Fibroblast of skin of abdomen (primary cell): ENCODE results near the gene TBX21.

Experiments used
- DNase-seq: peaks from one replicate; pipeline ENCODE4 v3.0.0-alpha.2; 2013

Gene TBX21

GRCh38 chr17:47714773-47715396 lies 18.2 kb upstream of the TBX21 start:
- no peak for DNase-seq

DNA sequence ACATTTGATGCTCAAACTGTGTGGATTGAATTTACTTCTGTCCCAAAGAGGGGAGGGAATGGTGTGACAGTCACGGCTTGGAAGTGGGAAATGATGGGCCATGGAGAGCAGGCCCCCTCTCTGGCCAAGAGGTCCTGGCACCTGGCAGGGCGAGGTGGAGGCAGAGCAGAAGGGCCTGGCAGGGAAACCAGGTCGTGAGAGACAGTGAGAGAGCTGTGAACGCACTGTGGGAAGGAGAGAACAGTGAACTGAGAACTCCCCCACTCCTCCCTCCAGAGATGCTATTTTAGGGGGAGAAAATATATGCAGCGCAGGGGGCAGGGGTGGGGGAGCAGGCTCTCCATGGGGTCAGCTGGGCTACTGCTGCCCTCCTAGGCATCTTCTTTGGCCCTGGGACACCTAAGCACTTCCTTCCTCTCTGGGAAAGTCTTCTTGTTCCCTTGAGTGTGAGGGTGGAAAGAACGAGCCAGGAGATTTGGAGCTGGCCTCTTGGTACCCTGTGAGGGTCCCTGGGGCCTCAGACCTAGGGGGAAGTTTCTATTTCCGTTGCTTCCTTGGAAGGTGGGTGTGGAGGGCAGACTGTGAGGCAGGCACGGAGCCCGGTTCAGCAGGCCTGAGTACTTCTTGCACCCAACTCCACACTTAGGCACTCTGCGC lies 17.2 kb upstream of the TBX21 start:
- DNase-seq, result no peak

DNA sequence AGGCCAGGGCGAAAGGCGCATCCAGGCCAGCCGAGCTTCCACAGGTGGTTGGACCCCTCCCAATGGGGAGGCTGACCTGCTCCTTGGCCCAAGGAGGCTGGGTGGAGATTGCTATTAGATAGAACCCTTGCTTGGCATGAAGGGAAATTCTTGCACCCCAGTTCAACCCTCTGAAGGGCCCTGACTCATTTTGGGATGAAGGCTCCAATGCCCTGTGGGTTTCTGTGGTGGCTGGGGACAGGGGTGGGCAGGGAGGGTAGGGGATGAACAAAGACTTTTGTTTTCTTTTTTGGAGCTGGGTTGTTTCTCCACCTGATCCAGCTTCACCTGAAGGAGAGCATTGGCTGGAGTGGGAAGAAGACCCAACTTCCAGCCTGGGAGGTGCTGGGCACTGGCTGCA lies 16.7 kb upstream of the TBX21 start:
- no peak for DNase-seq

GRCh38 chr17:47717261-47717697 lies 15.8 kb upstream of the TBX21 start:
- DNase-seq, result no peak

DNA sequence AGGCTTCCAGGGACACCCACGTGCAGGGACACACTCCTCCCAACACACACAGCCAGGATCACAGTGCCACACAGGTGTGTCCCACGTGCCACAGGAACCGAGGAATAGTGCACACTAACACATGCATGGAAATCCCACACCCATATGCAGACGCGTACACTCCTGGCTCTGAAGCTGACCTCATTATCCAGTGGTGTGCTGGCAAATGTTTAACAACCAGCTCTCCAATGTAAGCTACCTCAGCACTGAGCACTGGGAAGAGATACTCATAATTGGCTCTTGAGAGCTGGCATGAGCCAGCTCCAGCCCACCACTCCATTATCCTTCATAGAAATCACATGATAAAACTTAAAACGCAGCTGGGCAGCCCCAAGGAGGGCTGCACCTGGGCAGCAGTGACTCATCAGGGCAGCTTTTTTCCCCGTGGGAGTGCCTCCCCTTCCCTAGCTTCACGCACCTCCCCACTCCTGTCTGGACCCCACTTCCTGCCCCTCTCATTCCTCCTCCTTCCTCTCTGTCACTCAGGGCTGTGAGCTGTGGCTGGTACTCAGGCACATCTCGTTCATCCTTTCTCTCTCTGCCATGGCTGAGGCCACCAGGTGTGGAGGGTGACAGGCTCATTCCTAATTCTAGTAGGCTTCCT lies 14.9 kb upstream of the TBX21 start:
- no peak for DNase-seq

GRCh38 chr17:47718634-47719405 lies 14.2 kb upstream of the TBX21 start:
- DNase-seq, result no peak

DNA sequence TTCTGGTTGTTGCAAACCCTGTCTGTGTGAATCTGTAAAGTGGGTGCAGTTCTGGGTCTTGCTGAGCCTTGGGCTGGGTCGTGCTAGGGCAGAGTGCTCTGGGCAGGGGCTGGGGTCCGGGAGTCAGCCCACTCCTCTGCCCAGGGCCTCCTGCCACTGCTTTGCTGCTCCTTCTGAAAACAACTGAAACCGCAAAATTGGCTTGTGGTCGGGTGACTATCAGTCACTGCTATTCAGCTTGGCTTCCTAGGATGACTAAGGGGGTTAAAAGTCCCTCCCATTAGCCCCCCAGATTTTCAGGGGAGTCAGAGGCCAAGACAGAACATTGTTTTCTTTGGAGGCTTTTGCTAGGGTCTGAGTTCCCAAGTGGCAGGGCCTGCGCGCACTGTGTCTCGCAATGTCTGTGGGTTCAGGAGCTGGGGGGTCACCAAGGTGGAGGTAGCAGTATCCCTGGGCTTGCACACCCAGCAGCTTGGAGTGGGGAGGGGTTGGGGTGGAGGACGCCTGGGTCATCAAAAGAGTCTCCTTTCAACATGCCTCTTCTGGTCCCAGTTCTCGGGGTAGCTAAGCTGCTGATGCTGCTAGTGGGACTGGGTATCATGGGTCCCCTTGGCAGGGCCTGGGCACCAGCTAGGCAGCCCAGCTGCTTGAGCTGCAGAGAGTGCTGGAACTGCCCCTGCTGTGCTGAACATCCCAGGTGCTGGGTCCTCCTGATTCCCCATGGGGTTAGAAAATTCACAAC lies 13.5 kb upstream of the TBX21 start:
- peak; percentile 84 for DNase-seq

GRCh38 chr17:47720196-47720595 lies 12.8 kb upstream of the TBX21 start:
- no peak for DNase-seq

DNA sequence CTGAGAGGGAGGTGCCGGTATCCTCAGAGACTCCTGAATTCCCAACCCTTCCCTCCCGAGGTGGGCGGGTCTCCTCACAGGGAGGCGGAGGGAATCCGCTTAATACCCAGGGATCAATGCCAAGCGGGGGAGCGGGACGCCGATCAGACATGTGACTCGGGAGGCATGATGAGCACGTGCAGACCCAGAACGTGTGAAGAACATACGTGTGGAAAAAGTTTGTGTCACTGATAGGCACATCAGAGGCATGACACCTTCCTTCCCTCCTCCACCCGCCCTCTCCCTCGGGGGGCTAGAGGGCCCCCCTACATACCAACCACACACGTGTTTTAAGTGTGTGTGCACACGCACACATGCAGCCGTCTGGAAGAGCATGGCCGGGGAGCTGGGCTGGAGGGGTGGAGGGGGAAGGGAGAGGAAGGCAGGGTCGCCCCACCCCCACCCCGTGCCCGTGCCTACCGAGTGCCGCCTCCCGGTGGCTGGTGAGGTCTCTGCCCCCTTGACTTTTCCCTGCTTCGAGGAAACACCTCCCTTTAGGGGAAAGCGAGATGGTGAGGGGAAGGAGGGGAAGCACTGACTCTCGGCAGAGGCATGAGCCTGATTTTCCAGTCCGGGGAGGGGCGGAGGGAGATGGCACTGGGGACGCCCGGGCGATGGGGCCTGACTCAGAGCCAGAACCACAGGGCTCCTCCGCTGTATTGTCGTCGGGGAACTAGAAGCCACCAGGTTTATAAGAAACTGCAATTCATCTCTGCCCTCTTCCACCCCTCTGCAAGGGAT lies 12.1 kb upstream of the TBX21 start:
- peak; percentile 39 for DNase-seq

DNA sequence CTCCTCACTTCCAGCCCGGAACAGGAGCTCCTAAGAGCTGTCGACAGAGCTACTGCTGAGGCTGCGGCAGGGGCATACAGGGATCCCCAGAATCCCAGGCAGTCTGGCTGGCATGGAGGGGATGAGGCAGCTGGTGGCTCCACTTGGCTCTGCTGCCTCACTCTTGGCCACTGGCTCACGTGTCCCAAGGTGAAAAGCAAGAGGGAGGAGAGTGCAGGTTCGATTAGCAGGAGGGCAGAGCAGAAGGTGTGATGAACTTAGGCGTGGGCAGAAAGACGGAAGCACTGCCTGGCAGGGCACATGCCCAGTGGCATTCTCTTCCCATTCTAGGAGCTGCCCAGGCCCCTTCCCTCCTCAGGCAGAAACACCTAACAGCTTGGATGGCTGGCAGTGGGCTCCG lies 11.3 kb upstream of the TBX21 start:
- DNase-seq, result no peak

DNA sequence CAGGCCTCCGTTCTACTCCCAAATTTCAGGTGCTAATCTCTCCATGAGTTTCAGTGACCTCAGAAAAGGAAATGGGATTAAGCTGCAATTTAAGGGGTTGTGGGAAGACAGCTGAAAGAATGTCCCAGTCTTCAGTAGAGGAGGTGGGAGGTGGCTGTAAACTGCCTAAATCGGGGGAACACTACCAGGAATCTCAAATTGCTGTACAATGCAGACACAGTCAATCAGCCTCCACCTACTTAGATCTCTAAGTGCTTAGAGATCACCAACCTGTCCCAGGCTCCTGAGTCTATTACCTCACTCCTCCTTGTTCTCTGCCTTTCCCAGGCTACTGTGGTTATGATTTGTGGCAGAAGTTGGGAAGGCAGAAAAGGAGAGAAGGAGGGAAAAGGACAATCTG lies 8.3 kb upstream of the TBX21 start:
- DNase-seq, result no peak

DNA sequence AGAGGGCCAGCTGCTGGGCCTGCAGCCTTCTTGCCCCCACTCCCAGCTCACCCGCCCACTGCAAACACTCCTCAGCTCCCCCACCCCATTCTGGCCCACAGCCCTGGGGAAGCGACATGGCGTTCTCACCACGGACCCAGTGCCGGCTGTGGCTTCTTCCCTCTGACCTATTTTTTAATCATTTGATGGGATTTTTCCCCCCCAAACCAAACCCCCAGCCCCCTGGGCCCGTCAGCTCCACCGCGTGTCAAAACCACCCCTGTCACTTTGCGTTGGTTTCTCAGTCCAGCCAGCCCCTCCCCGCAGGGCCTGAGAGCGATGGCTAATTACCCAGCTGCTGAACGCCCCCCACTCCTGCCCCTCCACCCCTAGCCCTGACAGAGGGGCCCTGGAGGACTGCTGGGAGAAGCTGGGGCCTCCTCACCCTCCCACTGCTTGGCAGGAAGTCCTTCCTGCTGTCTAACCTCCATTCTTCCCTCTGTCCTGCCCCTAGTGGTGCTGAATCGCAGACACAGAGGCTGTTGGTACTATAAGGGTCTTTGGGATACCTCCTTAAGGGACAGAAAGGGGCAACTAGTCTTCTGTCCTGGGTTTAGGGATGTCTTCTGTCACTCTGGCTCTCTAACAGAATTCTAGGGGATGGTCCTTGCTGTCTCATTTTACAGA lies 7.5 kb upstream of the TBX21 start:
- no peak for DNase-seq

DNA sequence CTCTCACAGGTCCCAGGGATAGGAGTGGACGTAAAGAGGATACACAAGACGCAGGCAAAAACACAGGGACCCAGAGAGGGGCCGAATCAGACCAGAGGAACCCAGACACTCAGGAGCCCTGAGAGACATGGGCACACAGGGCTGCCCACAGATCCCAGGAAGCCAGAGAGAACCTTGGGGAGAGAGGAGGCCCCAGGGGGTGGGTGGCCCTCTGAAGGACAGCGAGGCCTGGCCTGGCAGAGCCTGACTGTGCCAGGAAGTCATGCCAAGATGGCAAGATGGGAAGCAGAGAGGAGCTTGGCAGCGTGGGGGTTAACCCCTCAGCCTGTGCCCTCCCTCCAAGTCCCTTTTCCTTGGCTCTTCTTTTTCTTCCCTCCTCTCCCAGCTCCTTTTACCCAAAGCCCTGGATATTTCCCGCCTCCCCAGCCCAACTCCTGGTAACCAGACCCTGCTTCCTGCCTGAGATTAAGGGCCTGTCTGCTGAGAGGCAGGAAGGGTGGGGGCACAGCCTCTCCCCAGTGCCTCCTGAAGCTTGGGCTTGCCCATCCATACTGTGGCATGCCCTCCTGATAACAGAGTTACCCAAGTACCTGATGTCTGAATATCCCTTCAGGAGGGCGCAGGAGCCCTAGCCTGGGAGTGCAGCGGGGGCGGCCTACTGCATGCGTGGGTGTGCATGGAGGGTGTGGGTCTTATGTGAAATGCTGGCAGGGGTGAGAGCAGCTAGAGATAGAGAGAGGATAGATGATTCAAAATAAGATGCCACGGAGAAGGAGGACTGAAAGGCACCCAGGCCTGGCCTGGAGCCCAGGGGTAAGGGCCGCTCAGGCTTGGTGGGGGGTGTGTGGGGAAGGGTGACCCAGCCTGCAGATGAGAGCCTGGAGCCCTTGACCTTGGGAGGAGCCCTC lies 6.0 kb upstream of the TBX21 start:
- DNase-seq, result no peak

DNA sequence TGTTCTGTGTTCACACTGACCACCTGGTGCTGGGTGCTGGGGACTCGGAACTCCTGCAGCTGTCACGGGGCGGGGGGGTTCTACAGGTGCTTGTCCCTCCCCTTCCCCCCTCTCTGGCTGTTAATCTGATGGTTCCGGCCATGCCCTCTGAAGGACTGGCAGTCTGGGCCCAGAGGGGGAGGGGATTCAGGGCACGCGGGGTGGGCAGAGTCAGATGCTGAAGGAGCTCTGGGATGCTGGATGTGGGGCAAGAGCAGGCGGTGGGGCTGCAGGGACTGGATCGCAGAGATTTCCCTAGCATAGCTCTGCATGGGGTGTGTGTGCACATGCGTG lies 5.4 kb upstream of the TBX21 start:
- DNase-seq, result no peak

DNA sequence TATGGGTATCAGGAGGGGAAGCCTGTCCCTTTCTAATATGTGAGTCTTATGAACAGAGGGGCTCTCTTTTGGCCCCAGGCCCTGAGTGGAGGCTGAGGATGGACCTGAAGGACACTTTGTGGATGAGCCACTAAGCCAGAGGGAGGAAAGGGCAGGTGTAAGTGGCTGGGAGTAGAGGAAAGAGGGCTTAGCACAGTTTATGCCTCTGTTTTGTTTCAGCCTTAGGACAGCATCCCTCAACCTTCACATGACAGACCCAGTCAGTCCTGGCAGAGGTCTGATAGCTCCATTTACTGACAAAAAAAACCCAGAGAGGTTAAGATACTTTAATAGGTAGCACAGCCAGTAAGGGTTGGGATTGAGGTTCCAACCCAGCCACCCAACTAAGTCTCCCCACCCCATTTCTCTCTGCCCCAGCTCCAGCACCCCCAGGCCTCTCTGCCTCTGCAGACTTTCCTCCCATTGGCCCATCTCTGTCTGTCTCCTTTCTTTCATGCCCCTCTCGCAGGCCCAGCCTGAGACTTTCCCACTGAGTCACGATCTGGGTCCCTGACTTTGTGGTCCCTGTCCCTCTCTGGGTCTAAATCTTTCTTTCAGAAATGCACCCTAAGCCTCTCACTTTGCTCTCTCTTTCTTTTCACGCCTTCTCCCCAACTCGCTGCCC lies 4.7 kb upstream of the TBX21 start:
- DNase-seq, result no peak

- DNase-seq, result no peak
Measured at GRCh38 chr17:47729476-47729875, 3.6 kb upstream of the TBX21 start.

DNA sequence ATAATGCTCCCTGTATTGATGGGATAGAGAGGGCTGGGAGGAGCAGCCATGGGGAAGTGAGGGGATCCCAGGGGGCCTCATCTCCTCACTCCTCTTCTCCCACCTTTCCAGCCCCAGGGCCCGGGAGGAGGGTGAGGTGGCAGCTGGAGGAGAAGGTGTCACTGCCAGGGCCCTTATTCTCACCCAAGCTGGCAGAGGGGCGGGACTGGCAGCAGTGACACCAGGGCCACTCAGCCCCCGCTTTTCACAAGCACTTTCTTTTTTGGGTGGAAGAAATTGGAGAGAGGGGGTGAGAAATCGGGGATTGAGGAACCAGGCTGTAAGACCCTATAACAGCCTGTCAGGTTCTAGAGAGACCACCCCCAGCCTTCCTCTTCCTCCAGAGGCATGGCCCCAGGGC lies 2.4 kb upstream of the TBX21 start:
- no peak for DNase-seq

DNA sequence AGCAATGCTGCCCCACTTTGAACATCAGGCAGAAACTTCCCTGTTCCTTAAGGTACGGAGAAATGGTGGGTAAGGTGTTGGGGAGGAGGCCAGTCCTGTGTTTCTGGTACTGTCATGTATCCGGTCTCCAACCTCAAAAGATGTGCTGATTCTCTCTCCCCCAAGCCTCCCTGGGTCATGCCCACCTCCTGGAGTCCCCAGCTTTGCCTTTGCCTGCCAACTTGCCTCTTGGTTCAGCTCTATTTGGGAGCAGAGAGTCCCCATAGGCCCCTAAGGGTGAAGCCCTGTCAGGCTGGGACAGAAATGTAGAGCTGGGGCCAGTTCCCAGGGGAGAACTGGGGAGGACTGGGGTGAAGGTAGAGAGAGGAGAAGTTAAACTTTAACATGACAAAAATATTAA lies 1.6 kb upstream of the TBX21 start:
- DNase-seq, result no peak

GRCh38 chr17:47732399-47733046 lies 513 bp upstream of the TBX21 start:
- no peak for DNase-seq
